ENCODE results near the gene URB2. TPM values are rescaled to one million over a fixed set of nuclear protein-coding genes. Genes with fewer than 3 reads are reported as not detected.
A peak's percentile ranks its signal among the peaks of the same experiment; 100 is the strongest.

Gene URB2
- total RNA-seq, 2 donors from 2014 or later: 18.6 to 20.3 TPM

GRCh38 chr1:229600229-229600628 lies 25.8 kb upstream of the URB2 start:
- no peak for DNase-seq
- Histone ChIP-seq H3K4me3 (ENCODE audit: low read length) (no peak overlapping the region), H3K27me3 (ENCODE audit: control insufficient read depth, insufficient read depth, low read length, poor library complexity, severe bottlenecking) (no peaks in the 10 kb centered on the region), H3K9me3 (ENCODE audit: control insufficient read depth, low read length) (no peaks in the 10 kb centered on the region), H3K9ac (ENCODE audit: extremely low read depth, low read length, poor library complexity, severe bottlenecking) (no peak overlapping the region), H3K36me3 (ENCODE audit: control insufficient read depth, insufficient read depth, low read length) (peaks cover 63% of the 10 kb centered on the region), H3K27ac (ENCODE audit: low read depth, low read length) (no peak overlapping the region), H3K4me1 (ENCODE audit: control insufficient read depth, insufficient read depth, low read length) (no peaks in the 10 kb centered on the region)
- Mint-ChIP-seq H3K27me3 (ENCODE audit: insufficient read depth) (no peaks in the 10 kb centered on the region), H3K4me3 (no peak overlapping the region), H3K27ac (no peak overlapping the region), H3K9me3 (no peaks in the 10 kb centered on the region), H3K4me1 (peaks cover 3% of the 10 kb centered on the region), H3K36me3 (ENCODE audit: low read depth) (peaks cover 45% of the 10 kb centered on the region)
- WGBS, 2 experiments (ENCODE audit: insufficient coverage in 1 of 2, insufficient read length in 1 of 2): 90 to 91% methylated on average over 4 to 5 of the region's 5 CpGs
- no peak for TF ChIP-seq CTCF (conservative IDR thresholded peaks at IDR 0.05)

- TF ChIP-seq CTCF (conservative IDR thresholded peaks at IDR 0.05): no peak
These were observed 22.6 kb upstream of the URB2 start for GRCh38 chr1:229603371-229604005.

GRCh38 chr1:229607370-229607769 lies 18.7 kb upstream of the URB2 start:
- Mint-ChIP-seq H3K27ac (no peak overlapping the region), H3K36me3 (ENCODE audit: low read depth) (peaks cover 68% of the 10 kb centered on the region)

More at GRCh38 chr1:229603371-229604005, 22.6 kb upstream of the URB2 start:
- H3K9me3 ChIP-seq (ENCODE audit: control insufficient read depth, low read length): no peaks in the 10 kb centered on the region
- peak; percentile 5 for DNase-seq
- no peaks in the 10 kb centered on the region for H3K27me3 ChIP-seq (ENCODE audit: control insufficient read depth, insufficient read depth, low read length, poor library complexity, severe bottlenecking)
- Mint-ChIP-seq H3K27me3 (ENCODE audit: insufficient read depth) (no peaks in the 10 kb centered on the region), H3K27ac (no peak overlapping the region), H3K4me1 (peaks cover 3% of the 10 kb centered on the region), H3K4me3 (no peak overlapping the region), H3K9me3 (no peaks in the 10 kb centered on the region), H3K36me3 (ENCODE audit: low read depth) (peaks cover 60% of the 10 kb centered on the region)
- WGBS, 2 experiments (ENCODE audit: insufficient coverage in 1 of 2, insufficient read length in 1 of 2): 83 to 89% methylated on average over 2 to 7 of the region's 7 CpGs
- H3K36me3 ChIP-seq (ENCODE audit: control insufficient read depth, insufficient read depth, low read length): peaks cover 89% of the 10 kb centered on the region
- no peaks in the 10 kb centered on the region for H3K4me1 ChIP-seq (ENCODE audit: control insufficient read depth, insufficient read depth, low read length)
- H3K4me3 ChIP-seq (ENCODE audit: low read length): no peak overlapping the region
- no peak overlapping the region for H3K27ac ChIP-seq (ENCODE audit: low read depth, low read length)
- no peak overlapping the region for H3K9ac ChIP-seq (ENCODE audit: extremely low read depth, low read length, poor library complexity, severe bottlenecking)

More at GRCh38 chr1:229607370-229607769, 18.7 kb upstream of the URB2 start:
- Histone ChIP-seq H3K4me3 (ENCODE audit: low read length) (no peak overlapping the region), H3K9me3 (ENCODE audit: control insufficient read depth, low read length) (no peaks in the 10 kb centered on the region), H3K4me1 (ENCODE audit: control insufficient read depth, insufficient read depth, low read length) (no peaks in the 10 kb centered on the region), H3K27ac (ENCODE audit: low read depth, low read length) (no peak overlapping the region), H3K9ac (ENCODE audit: extremely low read depth, low read length, poor library complexity, severe bottlenecking) (no peak overlapping the region), H3K27me3 (ENCODE audit: control insufficient read depth, insufficient read depth, low read length, poor library complexity, severe bottlenecking) (no peaks in the 10 kb centered on the region), H3K36me3 (ENCODE audit: control insufficient read depth, insufficient read depth, low read length) (peaks cover 92% of the 10 kb centered on the region)
- Mint-ChIP-seq H3K27me3 (ENCODE audit: insufficient read depth) (no peaks in the 10 kb centered on the region), H3K9me3 (no peaks in the 10 kb centered on the region), H3K4me1 (no peaks in the 10 kb centered on the region), H3K4me3 (no peak overlapping the region)
- TF ChIP-seq CTCF (conservative IDR thresholded peaks at IDR 0.05): no peak
- no peak for DNase-seq
- 86 to 89% methylated on average over 2 of the region's 2 CpGs for WGBS, 2 experiments (ENCODE audit: insufficient coverage in 1 of 2, insufficient read length in 1 of 2)

Measured in endodermal cell (in vitro differentiated cells).